NCI-H2029 (cell line): ENCODE data around the gene ATXN7.

Experiments
- DNase-seq: peaks from one replicate; lab custom pipeline; 2025; lab: John Stamatoyannopoulos, UW

The ATXN7 gene

GRCh38 chr3:63863150-63864007 is at the start of gene ATXN7, which contains the start of gene THOC7:
Gene ATXN7, plus strand, starts transcription at chr3:63863867. Its CDS starts 48,732 bp downstream, at chr3:63912599.
Gene THOC7, minus strand, starts transcription at chr3:63863805. Its CDS starts 15 bp downstream, at chr3:63863790.
- peak; percentile 16 for DNase-seq

GRCh38 chr3:63814237-63814636 is 49.4 kb upstream of the ATXN7 start:
- no peak for DNase-seq

GRCh38 chr3:63817225-63817624 is 46.4 kb upstream of the ATXN7 start:
- no peak for DNase-seq

- DNase-seq = peak; percentile 33
Measured at GRCh38 chr3:63818282-63819150, 45.2 kb upstream of the ATXN7 start.

GRCh38 chr3:63819151-63819398 is 44.6 kb upstream of the ATXN7 start, which contains the start of gene C3orf49:
Gene C3orf49, plus strand, starts transcription at chr3:63819299. Its CDS starts 173 bp downstream, at chr3:63819472.
- DNase-seq = no peak

GRCh38 chr3:63824309-63824708 is 39.4 kb upstream of the ATXN7 start:
- no peak for DNase-seq

GRCh38 chr3:63830526-63830925 is 33.1 kb upstream of the ATXN7 start:
- DNase-seq = no peak

- no peak for DNase-seq
Measured at GRCh38 chr3:63832395-63832794, 31.3 kb upstream of the ATXN7 start.

GRCh38 chr3:63841704-63842103 is 22.0 kb upstream of the ATXN7 start:
- no peak for DNase-seq

- no peak for DNase-seq
Measured at GRCh38 chr3:63842127-63842526, 21.5 kb upstream of the ATXN7 start.

- no peak for DNase-seq
Measured at GRCh38 chr3:63845215-63845614, 18.5 kb upstream of the ATXN7 start.

- DNase-seq = no peak
Measured at GRCh38 chr3:63847718-63848450, 15.8 kb upstream of the ATXN7 start.

- DNase-seq = no peak
Measured at GRCh38 chr3:63849175-63849574, 14.5 kb upstream of the ATXN7 start.

- no peak for DNase-seq
Measured at GRCh38 chr3:63851287-63851686, 12.4 kb upstream of the ATXN7 start.

GRCh38 chr3:63853106-63853505 is 10.6 kb upstream of the ATXN7 start:
- no peak for DNase-seq

GRCh38 chr3:63855333-63855940 is 8.2 kb upstream of the ATXN7 start:
- DNase-seq = no peak

GRCh38 chr3:63857311-63857710 is 6.4 kb upstream of the ATXN7 start:
- no peak for DNase-seq

- no peak for DNase-seq
Measured at GRCh38 chr3:63860776-63861175, 2.9 kb upstream of the ATXN7 start.

- DNase-seq = no peak
Measured at GRCh38 chr3:63861306-63861705, 2.4 kb upstream of the ATXN7 start.

- DNase-seq = no peak
Measured at GRCh38 chr3:63862804-63863149, 890 bp upstream of the ATXN7 start.

GRCh38 chr3:63864008-63864964 is 619 bp downstream of the ATXN7 start:
- no peak for DNase-seq
